Keratinocyte (primary cell): ENCODE measurements around the gene COMMD7. TPM values are rescaled to one million over a fixed set of nuclear protein-coding genes. Genes with fewer than 3 reads are reported as not detected.
"Not testable (repeated sequence)": the region's sequence is repeated elsewhere in the genome, so short reads cannot be mapped to it uniquely, and the experiment has no call there.

Experiments used
- DNase-seq: peaks from one replicate; pipeline ENCODE4 v3.0.0-alpha.2; 2011; ENCODE audit warnings: low read depth, missing footprints, low spot score
- FAIRE-seq: peaks from 2 replicates; lab custom pipeline; 2011; peaks lifted over from hg19 to GRCh38; lab: Jason Lieb, UNC
- H2AFZ ChIP-seq: 2 replicates; pipeline ENCODE4 v1.6.0; 2012; ENCODE audit warnings: low read length, control low read depth, inconsistent platforms; ENCODE audit not compliant: control insufficient read depth
- H3K27ac ChIP-seq: 2 replicates; pipeline ENCODE4 v1.5.1; 2011; ENCODE audit warnings: low read length; ENCODE audit not compliant: control insufficient read depth, insufficient read depth
- H3K27me3 ChIP-seq: 3 replicates; pipeline ENCODE4 v1.6.0; 2011; ENCODE audit warnings: low read length; ENCODE audit not compliant: control insufficient read depth, insufficient read depth; ENCODE audit errors: extremely low read depth
- H3K36me3 ChIP-seq, 2 experiments: 2 replicates in 1 of 2; 3 replicates in 1 of 2; pipeline ENCODE4 v1.5.1; 2011; ENCODE audit warnings: low read length in 2 of 2, mild to moderate bottlenecking in 1 of 2; ENCODE audit not compliant: control insufficient read depth in 2 of 2, insufficient read depth in 2 of 2; ENCODE audit errors: extremely low read depth in 1 of 2
- H3K4me1 ChIP-seq: 3 replicates; pipeline ENCODE4 v1.5.1; 2011; ENCODE audit warnings: low read length; ENCODE audit not compliant: control insufficient read depth, insufficient read depth; ENCODE audit errors: extremely low read depth
- H3K4me2 ChIP-seq: 3 replicates; pipeline ENCODE4 v1.6.0; 2011; ENCODE audit warnings: low read depth, low read length; ENCODE audit not compliant: control insufficient read depth, insufficient read depth; ENCODE audit errors: extremely low read depth
- H3K4me3 ChIP-seq, 3 experiments: fragments of 200-600 bp in 1 of 3; sonication (generic) in 1 of 3; 2 replicates in 2 of 3; 3 replicates in 1 of 3; pipeline ENCODE4 v1.5.1; 2011 to 2016; ENCODE audit warnings: low read length in 3 of 3, mild to moderate bottlenecking in 3 of 3, control low read depth in 2 of 3, inconsistent platforms in 1 of 3, low read depth in 1 of 3, mixed read lengths in 1 of 3, mixed run types in 1 of 3, moderate library complexity in 1 of 3; ENCODE audit not compliant: control insufficient read depth in 2 of 3, insufficient read depth in 2 of 3; ENCODE audit errors: extremely low read depth in 1 of 3
- H3K79me2 ChIP-seq: 2 replicates; pipeline ENCODE4 v1.6.0; 2012; ENCODE audit warnings: low read length; ENCODE audit not compliant: control insufficient read depth, insufficient read depth
- H3K9ac ChIP-seq: 3 replicates; pipeline ENCODE4 v1.6.0; 2011; ENCODE audit warnings: low read length; ENCODE audit not compliant: control insufficient read depth, insufficient read depth; ENCODE audit errors: extremely low read depth
- H3K9me1 ChIP-seq: 3 replicates; pipeline ENCODE4 v1.6.0; 2011; ENCODE audit warnings: low read length; ENCODE audit not compliant: control insufficient read depth, insufficient read depth; ENCODE audit errors: extremely low read depth
- H3K9me3 ChIP-seq: 2 replicates; pipeline ENCODE4 v1.5.1; 2012; ENCODE audit warnings: low read depth, low read length; ENCODE audit not compliant: control insufficient read depth
- H4K20me1 ChIP-seq: 3 replicates; pipeline ENCODE4 v1.6.0; 2011; ENCODE audit warnings: low read length; ENCODE audit not compliant: control insufficient read depth, insufficient read depth; ENCODE audit errors: extremely low read depth
- CTCF ChIP-seq, 3 experiments: IDR thresholded peaks in 1 of 3; conservative IDR thresholded peaks in 1 of 3; optimal IDR thresholded peaks in 1 of 3; 2 replicates in 2 of 3; 3 replicates in 1 of 3; pipeline versions ENCODE3 to v1.5.1; 2011; ENCODE audit warnings: low read length in 3 of 3, mild to moderate bottlenecking in 3 of 3, moderate library complexity in 2 of 3, control low read depth in 1 of 3, inconsistent platforms in 1 of 3; ENCODE audit not compliant: insufficient read depth in 2 of 3; ENCODE audit errors: extremely low read depth in 1 of 3
- EZH2 ChIP-seq: IDR thresholded peaks from one replicate; pipeline ENCODE4 v1.6.1; 2012; ENCODE audit warnings: inconsistent platforms, mild to moderate bottlenecking, low read length, moderate library complexity
- dilution Hi-C: fragments of 300-500 bp; cut with MboI; formaldehyde crosslinking; loops from one replicate; pipeline ENCODE4 v1.7.0; 2020; ENCODE audit warnings: low sequenced_read_pairs; ENCODE audit not compliant: extremely low pct_ligation_motif_present
- polyA plus RNA-seq, 5 experiments: library from polyadenylated mRNA; depleted of rRNA in 3 of 5; stranded (reverse) in 3 of 5; stranded (forward) in 1 of 5; unstranded in 1 of 5; fragments of >200 nt; gene quantifications; 1 replicate in 1 of 5; 2 replicates in 3 of 5; 3 replicates in 1 of 5; pipeline versions ENCODE4 v1.2.1 to v1.2.3, GENCODE V29; 2011 to 2012; ENCODE audit warnings: missing spikeins in 2 of 5, low read depth in 1 of 5, low replicate concordance in 1 of 5

Gene COMMD7
- polyA plus RNA-seq, 1 donor (not counting 4 experiments of a cell fraction or from before 2014, with no cell fraction given): 39.9 TPM

- H3K4me2 ChIP-seq: peak overlapping the region; percentile 27
- peaks cover 10% of the 10 kb centered on the region for H3K4me1 ChIP-seq
- FAIRE-seq: no peak
- no peaks in the 10 kb centered on the region for H3K79me2 ChIP-seq
- DNase-seq: no peak
- no peaks in the 10 kb centered on the region for H3K27me3 ChIP-seq
- H3K4me3 ChIP-seq: no peak overlapping the region
- H3K27ac ChIP-seq: no peak overlapping the region
- TF ChIP-seq EZH2 (no peak), CTCF (optimal IDR thresholded peaks at IDR 0.05 in 1 of 3, IDR thresholded peaks at IDR 0.05 in 1 of 3, conservative IDR thresholded peaks at IDR 0.05 in 1 of 3; ENCODE audit: extremely low read depth in 1 of 3, insufficient read depth in 2 of 3, low read length in 3 of 3) (no peak)
- H3K9me3 ChIP-seq: no peaks in the 10 kb centered on the region
- no peaks in the 10 kb centered on the region for H4K20me1 ChIP-seq
- H3K36me3 ChIP-seq: no peaks in the 10 kb centered on the region
- H2AFZ ChIP-seq: no peak overlapping the region
- H3K9me1 ChIP-seq: no peaks in the 10 kb centered on the region
- dilution Hi-C loops: no loop called here
- H3K9ac ChIP-seq: no peak overlapping the region
Observed at GRCh38 chr20:32737371-32738223, 5.7 kb downstream of the COMMD7 start.

- no peaks in the 10 kb centered on the region for H4K20me1 ChIP-seq
- TF ChIP-seq EZH2 (no peak), CTCF (optimal IDR thresholded peaks at IDR 0.05 in 1 of 3, IDR thresholded peaks at IDR 0.05 in 1 of 3, conservative IDR thresholded peaks at IDR 0.05 in 1 of 3; ENCODE audit: extremely low read depth in 1 of 3, insufficient read depth in 2 of 3, low read length in 3 of 3) (no peak)
- no peaks in the 10 kb centered on the region for H3K9me3 ChIP-seq
- H3K79me2 ChIP-seq: no peaks in the 10 kb centered on the region
- DNase-seq (no peak), FAIRE-seq (no peak)
- no peaks in the 10 kb centered on the region for H3K27me3 ChIP-seq
- no peak overlapping the region for H3K27ac ChIP-seq
- H3K36me3 ChIP-seq: no peaks in the 10 kb centered on the region
- H3K4me1 ChIP-seq: peaks cover 11% of the 10 kb centered on the region
- no peak overlapping the region for H3K4me2 ChIP-seq
- no peak overlapping the region for H3K9ac ChIP-seq
- no peaks in the 10 kb centered on the region for H3K9me1 ChIP-seq
- H2AFZ ChIP-seq: no peak overlapping the region
- no peak overlapping the region for H3K4me3 ChIP-seq
- dilution Hi-C loops: no loop called here
Observed at GRCh38 chr20:32731882-32732266, 11.4 kb downstream of the COMMD7 start.

- H3K27ac ChIP-seq, H4K20me1 ChIP-seq, H3K4me2 ChIP-seq, H3K9me1 ChIP-seq, H3K79me2 ChIP-seq, DNase-seq, H3K36me3 ChIP-seq, dilution Hi-C loops, H3K9ac ChIP-seq, H3K27me3 ChIP-seq, H2AFZ ChIP-seq, H3K4me3 ChIP-seq, FAIRE-seq, H3K9me3 ChIP-seq: not testable (repeated sequence)
- peaks cover 11% of the 10 kb centered on the region for H3K4me1 ChIP-seq
Observed at GRCh38 chr20:32729334-32729733, 13.9 kb downstream of the COMMD7 start.
